Aorta (tissue), 5 donors: ENCODE measurements around the gene CEP170. TPM values are rescaled to one million over a fixed set of nuclear protein-coding genes. Genes with fewer than 3 reads are reported as not detected.

Experiments
- ATAC-seq: fragments of 200-7000 bp; cut with Tn5 transposase; one replicate; pipeline ENCODE4 v1.9.1; 2022; ENCODE audit warnings: moderate library complexity; ENCODE audit not compliant: low FRiP score
- DNase-seq, 2 donors: peaks; one replicate each; pipeline ENCODE4 v3.0.0-alpha.2; 2020
- H3K27ac ChIP-seq, 2 donors: one replicate each; pipeline ENCODE4 v1.5.1; 2013; ENCODE audit warnings: low read length in 2 of 2, mild to moderate bottlenecking in 2 of 2, moderate library complexity in 2 of 2, control low read depth in 1 of 2, inconsistent platforms in 1 of 2, low read depth in 1 of 2
- H3K27me3 ChIP-seq, 2 donors: one replicate each; pipeline ENCODE4 v1.6.1; 2013; ENCODE audit warnings: control low read depth in 1 of 2, low read length in 1 of 2, mild to moderate bottlenecking in 1 of 2, moderate library complexity in 1 of 2; ENCODE audit not compliant: insufficient read depth in 2 of 2, control insufficient read depth in 1 of 2
- H3K36me3 ChIP-seq, 2 donors: one replicate each; pipeline ENCODE4 v1.6.1; 2013; ENCODE audit warnings: control low read depth in 1 of 2, low read length in 1 of 2, mild to moderate bottlenecking in 1 of 2; ENCODE audit not compliant: insufficient read depth in 2 of 2, control insufficient read depth in 1 of 2
- H3K4me1 ChIP-seq, 2 donors: one replicate each; pipeline ENCODE4 v1.6.1; 2013; ENCODE audit warnings: low read length in 2 of 2, control low read depth in 1 of 2, mild to moderate bottlenecking in 1 of 2, moderate library complexity in 1 of 2; ENCODE audit not compliant: insufficient read depth in 2 of 2, control insufficient read depth in 1 of 2
- H3K4me3 ChIP-seq, 2 donors: one replicate each; pipeline ENCODE4 v1.5.1; 2013; ENCODE audit warnings: low read length in 2 of 2, control low read depth in 1 of 2, mild to moderate bottlenecking in 1 of 2
- H3K9me3 ChIP-seq: one replicate; pipeline ENCODE4 v1.6.1; 2013; ENCODE audit warnings: mild to moderate bottlenecking, low read length; ENCODE audit not compliant: control insufficient read depth
- WGBS, 2 donors: extraction: QIAGEN DNeasy Blood & Tissue Kit; methylation state at CpG; one replicate each; pipeline ENCODE4 v1.1.7; 2013; 5-methylcytosine and 5-hydroxymethylcytosine counted together
- intact Hi-C, 2 donors: fragments of 100-400 bp; cut with DNase I; formaldehyde crosslinking; loops; one replicate each; pipeline versions ENCODE4 v1.14.2 to v1.15.0; 2022
- polyA plus RNA-seq, 2 donors: library from polyadenylated mRNA; stranded (reverse); fragments of 200-250 nt; gene quantifications; one replicate each; pipeline ENCODE4 v1.2.3, GENCODE V29; 2013
- total RNA-seq, 2 donors: library from RNA; stranded (reverse); fragmentation: NEBNext Ultra II Directional; extraction: Animal tissue kit (Norgen Biotek cat#: 25700); gene quantifications; one replicate each; pipeline ENCODE4 v1.2.1, GENCODE V29; 2021
- donor health status: healthy with polysubstance abuse.
- donor health status: Bipolar disorder and iron deficiency.
- donor health status: DM: no; HTN: no; CAD: no.
- donor health status: DM: no; HTN: no; CAD: no.
- donor health status: DM: yes; HTN: yes; CAD: no.

The CEP170 gene
- total and polyA plus RNA-seq, 4 donors: 12.9 to 120 (median 38.6) TPM

- no peak for DNase-seq
- H3K36me3 ChIP-seq: no peaks in the 10 kb centered on the region
- no peak overlapping the region for H3K4me3 ChIP-seq
- H3K4me1 ChIP-seq: peaks cover 0 to 2% of the 10 kb centered on the region in 2 donors
- WGBS, 2 donors: 15 to 16% methylated on average over 1 of the region's 1 CpG
- no peak for ATAC-seq
- H3K9me3 ChIP-seq: no peaks in the 10 kb centered on the region
- H3K27me3 ChIP-seq: no peaks in the 10 kb centered on the region
- intact Hi-C loops: no loop called here
- no peak overlapping the region for H3K27ac ChIP-seq
These were observed 6.3 kb upstream of the CEP170 start for GRCh38 chr1:243261390-243261789.

- H3K4me3 ChIP-seq: no peak overlapping the region
- no peak overlapping the region for H3K27ac ChIP-seq
- 57 to 60% methylated on average over 4 of the region's 4 CpGs for WGBS, 2 donors
- intact Hi-C loops: no loop called here
- no peaks in the 10 kb centered on the region for H3K36me3 ChIP-seq
- no peaks in the 10 kb centered on the region for H3K27me3 ChIP-seq
- DNase-seq (no peak), ATAC-seq (no peak)
- no peaks in the 10 kb centered on the region for H3K9me3 ChIP-seq
- H3K4me1 ChIP-seq: peaks cover 0 to 2% of the 10 kb centered on the region in 2 donors
These were observed 5.3 kb upstream of the CEP170 start for GRCh38 chr1:243260221-243260880.

GRCh38 chr1:243258731-243259130, 3.6 kb upstream of the CEP170 start:
- intact Hi-C loops: no loop called here
- WGBS, 2 donors: 96 to 97% methylated on average over 7 of the region's 7 CpGs
- peaks cover 0 to 2% of the 10 kb centered on the region in 2 donors for H3K4me1 ChIP-seq
- H3K36me3 ChIP-seq: no peaks in the 10 kb centered on the region
- ATAC-seq (no peak), DNase-seq (no peak)
- no peak overlapping the region for H3K27ac ChIP-seq
- H3K4me3 ChIP-seq: no peak overlapping the region
- no peaks in the 10 kb centered on the region for H3K27me3 ChIP-seq
- no peaks in the 10 kb centered on the region for H3K9me3 ChIP-seq

- 96 to 97% methylated on average over 1 of the region's 1 CpG for WGBS, 2 donors
- H3K36me3 ChIP-seq: no peaks in the 10 kb centered on the region
- H3K9me3 ChIP-seq: no peaks in the 10 kb centered on the region
- DNase-seq: no peak
- peaks cover 0 to 2% of the 10 kb centered on the region in 2 donors for H3K4me1 ChIP-seq
- intact Hi-C loops: no loop called here
- no peak for ATAC-seq
- H3K27me3 ChIP-seq: no peaks in the 10 kb centered on the region
- no peak overlapping the region for H3K4me3 ChIP-seq
- H3K27ac ChIP-seq: no peak overlapping the region
These were observed 2.1 kb upstream of the CEP170 start for GRCh38 chr1:243257189-243257588.

GRCh38 chr1:243256590-243256989, 1.5 kb upstream of the CEP170 start:
- DNase-seq (no peak), ATAC-seq (no peak)
- no peaks in the 10 kb centered on the region for H3K36me3 ChIP-seq
- H3K4me1 ChIP-seq: peaks cover 0 to 2% of the 10 kb centered on the region in 2 donors
- H3K27ac ChIP-seq: no peak overlapping the region
- WGBS, 2 donors: 34 to 40% methylated on average over 2 of the region's 2 CpGs
- no peaks in the 10 kb centered on the region for H3K27me3 ChIP-seq
- H3K4me3 ChIP-seq: peak overlapping the region; percentile 22 to 84
- H3K9me3 ChIP-seq: no peaks in the 10 kb centered on the region
- intact Hi-C loops: no loop called here

- peak; percentile 97 for ATAC-seq
- 0% methylated on average over 32 of the region's 32 CpGs for whole genome bisulfite sequencing, 2 donors
- Histone ChIP-seq H3K9me3 (no peaks in the 10 kb centered on the region), H3K4me1 (peaks cover 0 to 2% of the 10 kb centered on the region in 2 donors), H3K36me3 (no peaks in the 10 kb centered on the region), H3K27me3 (no peaks in the 10 kb centered on the region), H3K27ac (peak within 1 kb of the TSS; percentile 59 to 81), H3K4me3 (peak within 1 kb of the TSS; percentile 58 to 86)
- intact Hi-C loops: no loop called here
- peak; percentile 98 to 99 for DNase-seq
These were observed 871 bp upstream of the CEP170 start, which contains the start of gene SDCCAG8 for GRCh38 chr1:243255791-243256512. TSS of gene SDCCAG8 (plus strand) at chr1:243256041. CDS start at chr1:243256174, 133 bp downstream.

- peak overlapping the region; percentile 59 to 81 for H3K27ac ChIP-seq
- peak; percentile 54 for ATAC-seq
- 0% methylated on average over 37 to 50 of the region's 50 CpGs for WGBS, 2 donors
- no peaks in the 10 kb centered on the region for H3K9me3 ChIP-seq
- intact Hi-C loops: no loop called here
- DNase-seq: peak; percentile 85 to 89
- H3K27me3 ChIP-seq: no peaks in the 10 kb centered on the region
- H3K36me3 ChIP-seq: no peaks in the 10 kb centered on the region
- peak overlapping the region; percentile 58 to 86 for H3K4me3 ChIP-seq
- H3K4me1 ChIP-seq: no peaks in the 10 kb centered on the region
These were observed 701 bp downstream of the CEP170 start for GRCh38 chr1:243254233-243254926.

GRCh38 chr1:243253926-243254232, 1.2 kb downstream of the CEP170 start:
- Histone ChIP-seq H3K27me3 (no peaks in the 10 kb centered on the region), H3K36me3 (no peaks in the 10 kb centered on the region), H3K9me3 (no peaks in the 10 kb centered on the region), H3K4me1 (no peaks in the 10 kb centered on the region), H3K27ac (no peak overlapping the region), H3K4me3 (peak overlapping the region; percentile 58 to 86)
- no peak for ATAC-seq
- DNase-seq: no peak
- WGBS, 2 donors: 1% methylated on average over 4 of the region's 4 CpGs
- intact Hi-C loops: no loop called here
